T-helper 17 cell (primary cell): Measurements from ENCODE around the gene MICB. TPM values are rescaled to one million over a fixed set of nuclear protein-coding genes. Genes with fewer than 3 reads are reported as not detected.
"Not testable (repeated sequence)": the region's sequence is repeated elsewhere in the genome, so short reads cannot be mapped to it uniquely, and the experiment has no call there.

Source experiments
- ATAC-seq: fragments of 150-1000 bp; cut with Tn5 transposase; 2 replicates; pipeline ENCODE4 v1.10.0; 2021; ENCODE audit warnings: mild to moderate bottlenecking, moderate library complexity
- DNase-seq, 3 donors: peaks; one replicate each; pipeline versions ENCODE4 v3.0.0 to v3.0.0-alpha.2; 2020 to 2021
- H3K9me3 ChIP-seq: one replicate; pipeline ENCODE4 v1.7.0; 2013; ENCODE audit warnings: low read length, mild to moderate bottlenecking; ENCODE audit not compliant: control insufficient read depth, poor library complexity, severe bottlenecking
- H3K27ac Mint-ChIP-seq: one replicate; pipeline ENCODE4 v1.8.0; 2022; ENCODE audit warnings: mild to moderate bottlenecking, moderate library complexity, mixed read lengths
- H3K27me3 Mint-ChIP-seq: one replicate; pipeline ENCODE4 v1.8.0; 2022; ENCODE audit warnings: mixed read lengths
- H3K36me3 Mint-ChIP-seq: one replicate; pipeline ENCODE4 v1.8.0; 2022; ENCODE audit warnings: low read depth, mixed read lengths
- H3K4me1 Mint-ChIP-seq: one replicate; pipeline ENCODE4 v1.8.0; 2022; ENCODE audit warnings: mild to moderate bottlenecking, mixed read lengths
- H3K4me3 Mint-ChIP-seq: one replicate; pipeline ENCODE4 v1.8.0; 2022; ENCODE audit warnings: mild to moderate bottlenecking, moderate library complexity, mixed read lengths
- total RNA-seq, 4 donors: library from RNA in 2 of 4; stranded (reverse) in 2 of 4; gene quantifications; one replicate each; pipeline ENCODE4 v1.2.3 and lab custom pipeline; 2022 to 2026

MICB gene
- total RNA-seq = 10 to 100 TPM; 16.5 to 17.6 TPM
- 34.6 to 50.5 reads per million in 2 donors for total RNA-seq (lab: John Stamatoyannopoulos, UW)

GRCh38 chr6:31497531-31498476, at the start of gene MICB:
TSS of gene MICB (plus strand) at chr6:31498145. CDS start at chr6:31498194, 49 bp downstream.
- DNase-seq (peak; percentile 74 to 83 (median 77)), ATAC-seq (peak; percentile 82)
- Mint-ChIP-seq H3K27ac (peak within 1 kb of the TSS; percentile 94), H3K4me3 (peak within 1 kb of the TSS; percentile 97), H3K4me1 (peaks cover 66% of the 10 kb centered on the region), H3K27me3 (no peaks in the 10 kb centered on the region), H3K36me3 (peaks cover 2% of the 10 kb centered on the region)
- H3K9me3 ChIP-seq = no peaks in the 10 kb centered on the region

GRCh38 chr6:31450751-31451150, 47.2 kb upstream of the MICB start:
- no peak overlapping the region for H3K27ac Mint-ChIP-seq
- H3K4me3 Mint-ChIP-seq = no peak overlapping the region
- H3K36me3 Mint-ChIP-seq = no peaks in the 10 kb centered on the region
- ATAC-seq = no peak
- DNase-seq = no peak
- no peaks in the 10 kb centered on the region for H3K9me3 ChIP-seq
- no peaks in the 10 kb centered on the region for H3K4me1 Mint-ChIP-seq
- H3K27me3 Mint-ChIP-seq = peaks cover 9% of the 10 kb centered on the region

GRCh38 chr6:31452859-31453258, 45.1 kb upstream of the MICB start:
- ATAC-seq = no peak
- no peaks in the 10 kb centered on the region for H3K36me3 Mint-ChIP-seq
- H3K27ac Mint-ChIP-seq = no peak overlapping the region
- DNase-seq = no peak
- no peaks in the 10 kb centered on the region for H3K4me1 Mint-ChIP-seq
- no peak overlapping the region for H3K4me3 Mint-ChIP-seq
- H3K27me3 Mint-ChIP-seq = peaks cover 9% of the 10 kb centered on the region
- H3K9me3 ChIP-seq = no peaks in the 10 kb centered on the region

- DNase-seq (no peak), ATAC-seq (no peak)
- no peaks in the 10 kb centered on the region for H3K9me3 ChIP-seq
- Mint-ChIP-seq H3K36me3 (no peaks in the 10 kb centered on the region), H3K4me1 (no peaks in the 10 kb centered on the region), H3K4me3 (no peak overlapping the region), H3K27ac (no peak overlapping the region), H3K27me3 (peaks cover 9% of the 10 kb centered on the region)
Observed at GRCh38 chr6:31453259-31453658, 44.7 kb upstream of the MICB start.

- not testable (repeated sequence) for H3K27me3 Mint-ChIP-seq, H3K36me3 Mint-ChIP-seq, DNase-seq, H3K4me3 Mint-ChIP-seq, H3K9me3 ChIP-seq, ATAC-seq, H3K27ac Mint-ChIP-seq
- H3K4me1 Mint-ChIP-seq = peaks cover 29% of the 10 kb centered on the region
Observed at GRCh38 chr6:31459864-31460263, 38.1 kb upstream of the MICB start.

GRCh38 chr6:31460361-31461025, 37.5 kb upstream of the MICB start:
- H3K27me3 Mint-ChIP-seq = no peaks in the 10 kb centered on the region
- ATAC-seq (no peak), DNase-seq (no peak)
- no peaks in the 10 kb centered on the region for H3K9me3 ChIP-seq
- H3K27ac Mint-ChIP-seq = no peak overlapping the region
- H3K36me3 Mint-ChIP-seq = peaks cover 7% of the 10 kb centered on the region
- H3K4me1 Mint-ChIP-seq = peaks cover 35% of the 10 kb centered on the region
- H3K4me3 Mint-ChIP-seq = no peak overlapping the region

GRCh38 chr6:31462026-31462963, 35.6 kb upstream of the MICB start:
- Mint-ChIP-seq H3K4me1 (peaks cover 51% of the 10 kb centered on the region), H3K27me3 (no peaks in the 10 kb centered on the region), H3K27ac (peak overlapping the region; percentile 100), H3K4me3 (peak overlapping the region; percentile 98), H3K36me3 (peaks cover 7% of the 10 kb centered on the region)
- DNase-seq (no peak), ATAC-seq (no peak)
- H3K9me3 ChIP-seq = no peaks in the 10 kb centered on the region

GRCh38 chr6:31462964-31463870, 34.7 kb upstream of the MICB start:
- no peaks in the 10 kb centered on the region for H3K9me3 ChIP-seq
- Mint-ChIP-seq H3K36me3 (peaks cover 7% of the 10 kb centered on the region), H3K4me3 (peak overlapping the region; percentile 98), H3K27me3 (no peaks in the 10 kb centered on the region), H3K27ac (peak overlapping the region; percentile 100), H3K4me1 (peaks cover 59% of the 10 kb centered on the region)
- DNase-seq = peak; percentile 82 to 87 (median 86)
- ATAC-seq = peak; percentile 88

- Mint-ChIP-seq H3K36me3 (peaks cover 7% of the 10 kb centered on the region), H3K27me3 (no peaks in the 10 kb centered on the region), H3K27ac (peak overlapping the region; percentile 100), H3K4me1 (peaks cover 70% of the 10 kb centered on the region), H3K4me3 (peak overlapping the region; percentile 98)
- no peak for ATAC-seq
- no peaks in the 10 kb centered on the region for H3K9me3 ChIP-seq
- DNase-seq = no peak
Observed at GRCh38 chr6:31464252-31465184, 33.4 kb upstream of the MICB start.

GRCh38 chr6:31465185-31465536, 32.8 kb upstream of the MICB start:
- Mint-ChIP-seq H3K4me1 (peaks cover 76% of the 10 kb centered on the region), H3K27me3 (no peaks in the 10 kb centered on the region), H3K27ac (peak overlapping the region; percentile 100), H3K36me3 (peaks cover 7% of the 10 kb centered on the region), H3K4me3 (peak overlapping the region; percentile 98)
- no peak for ATAC-seq
- no peaks in the 10 kb centered on the region for H3K9me3 ChIP-seq
- no peak for DNase-seq

GRCh38 chr6:31465718-31466117, 32.2 kb upstream of the MICB start:
- Mint-ChIP-seq H3K27ac (peak overlapping the region; percentile 100), H3K4me1 (peaks cover 82% of the 10 kb centered on the region), H3K4me3 (peak overlapping the region; percentile 98), H3K27me3 (no peaks in the 10 kb centered on the region), H3K36me3 (peaks cover 7% of the 10 kb centered on the region)
- no peaks in the 10 kb centered on the region for H3K9me3 ChIP-seq
- DNase-seq (no peak), ATAC-seq (peak; percentile 6)
